ENCODE data around the gene DQX1.
"Not testable (repeated sequence)": the region's sequence is repeated elsewhere in the genome, so short reads cannot be mapped to it uniquely, and the experiment has no call there.

The DQX1 gene

DNA sequence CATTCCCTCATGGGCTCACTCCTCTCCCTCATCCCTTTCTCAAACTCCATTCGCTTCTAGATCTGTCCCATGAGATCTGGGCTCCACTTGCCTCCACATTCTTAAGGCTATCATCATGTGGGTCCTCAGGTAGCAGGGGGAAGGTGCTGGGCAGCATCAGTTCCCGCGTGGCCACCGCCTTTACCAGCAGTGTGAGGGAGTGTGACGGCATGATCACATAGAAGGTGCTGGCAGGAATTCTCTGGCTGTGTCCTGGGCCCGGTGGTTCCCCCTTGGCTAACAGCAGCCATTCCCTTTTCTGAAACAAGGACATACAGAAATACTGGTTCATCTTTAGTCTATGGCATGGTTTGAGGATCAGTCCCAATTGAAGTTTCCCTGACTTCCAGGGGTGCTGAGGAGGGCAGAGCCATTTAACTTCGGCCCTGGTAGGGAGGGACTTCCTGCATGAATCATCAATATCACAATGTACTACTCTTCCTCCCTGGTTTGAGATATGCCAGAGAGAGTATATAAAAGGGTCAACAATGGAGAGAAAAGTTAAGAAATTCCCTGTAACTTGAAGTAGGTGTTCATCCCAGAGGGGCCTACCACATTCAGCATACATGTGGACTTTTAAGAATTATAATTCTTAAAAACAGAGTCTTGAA is 36.2 kb upstream of the DQX1 start:
- no peaks in the 10 kb centered on the region for H3K36me3 ChIP-seq (ENCODE audit: insufficient read depth, low read length)
- H3K27ac ChIP-seq (ENCODE audit: low read depth, low read length): no peak overlapping the region
- 83% methylated on average over 7 of the region's 7 CpGs for WGBS
- H3K4me3 ChIP-seq (ENCODE audit: low read length): no peak overlapping the region
- no peaks in the 10 kb centered on the region for H3K9me3 ChIP-seq (ENCODE audit: insufficient read depth, low read depth, low read length)
- peaks cover 8% of the 10 kb centered on the region for H3K4me1 ChIP-seq (ENCODE audit: insufficient read depth, low read length)
- H3K27me3 ChIP-seq (ENCODE audit: insufficient read depth, low read length): peaks cover 16% of the 10 kb centered on the region
- no peak overlapping the region for H3K9ac ChIP-seq (ENCODE audit: low read depth, low read length)

DNA sequence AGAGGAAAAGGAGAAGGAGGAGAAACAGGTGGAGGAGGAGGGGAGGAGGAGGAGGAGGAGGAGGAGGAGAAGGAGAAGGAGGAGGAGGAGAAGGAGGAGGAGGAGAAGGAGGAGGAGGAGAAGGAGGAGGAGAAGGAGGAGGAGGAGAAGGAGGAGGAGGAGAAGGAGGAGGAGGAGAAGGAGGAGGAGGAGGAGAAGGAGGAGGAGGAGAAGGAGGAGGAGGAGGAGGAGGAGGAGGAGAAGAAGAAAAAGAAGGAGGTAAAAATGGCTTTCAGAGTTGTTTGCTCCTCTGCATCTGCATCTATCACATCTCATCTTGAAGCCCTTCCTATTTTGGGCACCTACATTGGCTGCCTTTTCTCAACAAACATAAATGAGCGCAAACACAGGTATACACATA is 35.0 kb upstream of the DQX1 start:
- not testable (repeated sequence) for H3K36me3 ChIP-seq (ENCODE audit: insufficient read depth, low read length); H3K4me3 ChIP-seq (ENCODE audit: low read length); H3K9ac ChIP-seq (ENCODE audit: low read depth, low read length); H3K9me3 ChIP-seq (ENCODE audit: insufficient read depth, low read depth, low read length); H3K4me1 ChIP-seq (ENCODE audit: insufficient read depth, low read length); H3K27ac ChIP-seq (ENCODE audit: low read depth, low read length)
- H3K27me3 ChIP-seq (ENCODE audit: insufficient read depth, low read length): peaks cover 18% of the 10 kb centered on the region
- 94% methylated on average over 1 of the region's 1 CpG for WGBS

DNA sequence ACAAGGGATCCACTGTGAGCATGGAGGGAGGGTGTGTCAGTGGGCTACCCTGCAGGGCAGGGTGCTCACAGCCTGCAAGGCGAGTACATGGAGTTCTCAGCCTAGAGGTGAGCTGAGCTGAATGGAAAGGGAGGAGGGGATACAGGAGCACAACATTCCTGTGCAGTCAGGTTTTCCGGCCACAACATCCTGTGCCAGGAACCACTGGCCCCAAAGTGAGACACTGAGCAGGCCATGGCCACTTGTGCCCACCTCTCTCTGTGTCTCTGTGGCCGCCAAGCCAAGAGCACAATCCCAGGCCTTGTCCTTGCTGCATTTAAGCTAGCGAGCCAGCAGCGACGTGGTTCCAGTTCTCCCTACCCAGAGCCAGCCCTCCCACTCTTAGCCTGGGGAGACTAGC is 34.6 kb upstream of the DQX1 start:
- peaks cover 8% of the 10 kb centered on the region for H3K4me1 ChIP-seq (ENCODE audit: insufficient read depth, low read length)
- no peaks in the 10 kb centered on the region for H3K9me3 ChIP-seq (ENCODE audit: insufficient read depth, low read depth, low read length)
- no peak overlapping the region for H3K9ac ChIP-seq (ENCODE audit: low read depth, low read length)
- H3K4me3 ChIP-seq (ENCODE audit: low read length): no peak overlapping the region
- H3K36me3 ChIP-seq (ENCODE audit: insufficient read depth, low read length): no peaks in the 10 kb centered on the region
- no peak overlapping the region for H3K27ac ChIP-seq (ENCODE audit: low read depth, low read length)
- WGBS: 60% methylated on average over 6 of the region's 6 CpGs
- peaks cover 22% of the 10 kb centered on the region for H3K27me3 ChIP-seq (ENCODE audit: insufficient read depth, low read length)

DNA sequence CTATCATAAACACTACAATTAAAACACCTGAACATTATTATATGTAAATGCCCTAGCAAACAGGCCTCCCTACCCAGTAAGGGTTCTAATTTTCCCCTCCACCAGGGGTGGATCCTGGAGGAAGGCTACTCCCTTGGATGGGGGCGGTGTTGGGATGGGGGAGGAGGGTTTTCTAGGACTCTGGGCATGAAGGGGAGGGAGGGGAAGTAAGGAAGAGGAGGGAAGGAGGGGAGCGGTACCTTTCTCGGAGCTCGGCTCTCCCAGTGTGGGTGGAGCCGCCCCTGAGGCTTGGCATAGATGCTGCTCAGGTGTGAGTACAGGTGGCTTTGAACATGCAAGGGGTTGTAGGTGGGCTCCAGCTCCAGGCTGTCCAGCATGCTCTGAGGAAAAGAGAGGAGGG is 33.9 kb upstream of the DQX1 start:
- WGBS: 35% methylated on average over 5 of the region's 5 CpGs

DNA sequence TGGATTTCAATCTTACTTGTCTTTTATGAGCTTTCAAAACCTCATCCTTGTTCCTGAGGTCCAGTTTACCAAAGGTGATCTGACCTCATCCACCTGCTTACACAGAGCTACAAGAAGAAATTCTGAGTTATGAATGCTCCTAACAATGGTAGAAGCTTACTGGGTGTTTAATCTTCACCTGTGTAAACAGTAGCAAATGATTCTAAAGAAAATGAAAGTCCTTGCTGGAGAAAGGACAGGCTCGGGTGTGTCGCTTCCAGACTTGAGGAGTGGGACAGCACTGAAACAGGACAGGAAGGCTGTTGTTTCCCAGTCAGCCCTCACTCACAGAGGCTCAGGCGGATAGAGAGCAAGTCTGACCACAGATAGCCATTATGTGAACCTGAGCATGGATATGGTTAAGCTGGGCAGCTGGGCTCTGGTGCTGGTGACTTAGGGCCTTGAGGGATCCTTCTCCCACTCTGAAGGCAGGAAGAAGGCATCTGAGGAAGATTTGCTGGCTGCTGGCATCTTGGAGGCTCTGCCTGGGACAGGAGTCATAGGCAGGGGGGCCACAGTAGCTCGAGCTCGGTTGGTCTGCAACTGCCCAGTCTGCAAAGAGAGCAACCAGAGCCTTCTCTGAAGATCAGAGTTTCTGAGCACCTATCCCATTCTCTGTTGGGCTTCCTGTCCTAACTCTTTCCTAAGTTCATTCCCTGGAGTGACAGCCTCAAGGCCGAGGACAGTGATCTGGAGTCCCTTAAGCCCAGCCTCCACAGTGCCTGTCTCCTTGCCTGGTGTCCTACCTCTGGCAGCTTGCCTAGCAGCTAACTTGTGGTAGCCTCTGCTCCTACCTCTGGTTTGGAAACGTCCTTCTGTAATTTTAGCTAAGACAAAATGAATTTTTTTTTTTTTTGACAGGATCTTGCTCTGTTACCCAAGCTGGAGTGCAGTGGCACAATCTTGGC is 32.5 kb upstream of the DQX1 start:
- Histone ChIP-seq H3K36me3 (ENCODE audit: insufficient read depth, low read length) (no peaks in the 10 kb centered on the region), H3K9me3 (ENCODE audit: insufficient read depth, low read depth, low read length) (no peaks in the 10 kb centered on the region), H3K27me3 (ENCODE audit: insufficient read depth, low read length) (peaks cover 31% of the 10 kb centered on the region), H3K4me1 (ENCODE audit: insufficient read depth, low read length) (peaks cover 8% of the 10 kb centered on the region), H3K9ac (ENCODE audit: low read depth, low read length) (no peak overlapping the region), H3K4me3 (ENCODE audit: low read length) (no peak overlapping the region), H3K27ac (ENCODE audit: low read depth, low read length) (no peak overlapping the region)
- WGBS: 85% methylated on average over 7 of the region's 7 CpGs

More for the DNA sequence above, 33.9 kb upstream of the DQX1 start:
- Histone ChIP-seq H3K27ac (ENCODE audit: low read depth, low read length) (no peak overlapping the region), H3K36me3 (ENCODE audit: insufficient read depth, low read length) (no peaks in the 10 kb centered on the region), H3K4me3 (ENCODE audit: low read length) (no peak overlapping the region), H3K9ac (ENCODE audit: low read depth, low read length) (no peak overlapping the region), H3K4me1 (ENCODE audit: insufficient read depth, low read length) (peaks cover 8% of the 10 kb centered on the region), H3K9me3 (ENCODE audit: insufficient read depth, low read depth, low read length) (no peaks in the 10 kb centered on the region), H3K27me3 (ENCODE audit: insufficient read depth, low read length) (peaks cover 29% of the 10 kb centered on the region)

DNA sequence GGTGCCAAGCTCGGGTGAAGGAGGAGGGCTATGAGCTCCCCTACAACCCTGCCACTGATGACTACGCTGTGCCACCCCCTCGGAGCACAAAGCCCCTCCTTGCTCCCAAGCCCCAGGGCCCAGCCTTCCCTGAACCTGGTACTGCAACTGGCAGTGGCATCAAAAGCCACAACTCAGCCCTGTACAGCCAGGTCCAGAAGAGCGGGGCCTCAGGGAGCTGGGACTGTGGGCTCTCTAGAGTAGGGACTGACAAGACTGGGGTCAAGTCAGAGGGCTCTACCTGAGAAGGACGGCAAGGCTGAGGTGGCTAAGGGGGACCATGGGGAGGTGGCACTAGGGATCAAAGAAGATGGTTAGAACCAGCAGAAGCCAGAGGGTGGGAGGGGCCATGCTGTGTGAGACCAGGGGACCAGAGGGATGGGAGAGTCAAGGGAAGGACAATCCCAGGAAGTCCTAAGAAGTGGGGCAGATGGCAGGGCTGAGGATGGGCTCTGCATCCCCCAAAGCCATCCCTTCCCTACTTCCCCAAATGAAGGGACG is 30.9 kb upstream of the DQX1 start:
- 87% methylated on average over 6 of the region's 6 CpGs for WGBS
- peaks cover 46% of the 10 kb centered on the region for H3K27me3 ChIP-seq (ENCODE audit: insufficient read depth, low read length)
- H3K4me1 ChIP-seq (ENCODE audit: insufficient read depth, low read length): peaks cover 17% of the 10 kb centered on the region
- H3K36me3 ChIP-seq (ENCODE audit: insufficient read depth, low read length): no peaks in the 10 kb centered on the region
- no peak overlapping the region for H3K4me3 ChIP-seq (ENCODE audit: low read length)
- H3K27ac ChIP-seq (ENCODE audit: low read depth, low read length): no peak overlapping the region
- H3K9me3 ChIP-seq (ENCODE audit: insufficient read depth, low read depth, low read length): no peaks in the 10 kb centered on the region
- H3K9ac ChIP-seq (ENCODE audit: low read depth, low read length): no peak overlapping the region

DNA sequence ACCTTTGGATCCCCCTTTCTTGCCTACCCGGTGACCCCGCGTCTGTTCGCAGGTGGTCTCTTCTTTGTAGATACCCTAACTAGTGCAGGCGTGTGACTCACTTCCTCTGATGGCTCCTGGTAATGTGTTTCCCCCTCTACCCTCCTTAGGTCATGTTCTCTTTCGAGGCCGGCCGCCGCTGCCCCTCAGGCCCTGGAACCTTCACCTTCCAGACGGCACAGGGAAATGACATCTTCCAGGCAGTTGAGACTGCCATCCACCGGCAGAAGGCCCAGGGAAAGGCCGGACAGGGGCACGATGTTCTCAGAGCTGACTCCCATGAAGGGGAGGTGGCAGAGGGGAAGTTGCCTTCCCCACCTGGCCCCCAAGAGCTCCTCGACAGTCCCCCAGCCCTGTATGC is 30.1 kb upstream of the DQX1 start:
- H3K9ac ChIP-seq (ENCODE audit: low read depth, low read length): no peak overlapping the region
- no peak overlapping the region for H3K4me3 ChIP-seq (ENCODE audit: low read length)
- H3K27ac ChIP-seq (ENCODE audit: low read depth, low read length): no peak overlapping the region
- WGBS: 80% methylated on average over 14 of the region's 14 CpGs
- no peaks in the 10 kb centered on the region for H3K9me3 ChIP-seq (ENCODE audit: insufficient read depth, low read depth, low read length)
- peaks cover 39% of the 10 kb centered on the region for H3K27me3 ChIP-seq (ENCODE audit: insufficient read depth, low read length)
- H3K4me1 ChIP-seq (ENCODE audit: insufficient read depth, low read length): peaks cover 17% of the 10 kb centered on the region
- H3K36me3 ChIP-seq (ENCODE audit: insufficient read depth, low read length): no peaks in the 10 kb centered on the region

DNA sequence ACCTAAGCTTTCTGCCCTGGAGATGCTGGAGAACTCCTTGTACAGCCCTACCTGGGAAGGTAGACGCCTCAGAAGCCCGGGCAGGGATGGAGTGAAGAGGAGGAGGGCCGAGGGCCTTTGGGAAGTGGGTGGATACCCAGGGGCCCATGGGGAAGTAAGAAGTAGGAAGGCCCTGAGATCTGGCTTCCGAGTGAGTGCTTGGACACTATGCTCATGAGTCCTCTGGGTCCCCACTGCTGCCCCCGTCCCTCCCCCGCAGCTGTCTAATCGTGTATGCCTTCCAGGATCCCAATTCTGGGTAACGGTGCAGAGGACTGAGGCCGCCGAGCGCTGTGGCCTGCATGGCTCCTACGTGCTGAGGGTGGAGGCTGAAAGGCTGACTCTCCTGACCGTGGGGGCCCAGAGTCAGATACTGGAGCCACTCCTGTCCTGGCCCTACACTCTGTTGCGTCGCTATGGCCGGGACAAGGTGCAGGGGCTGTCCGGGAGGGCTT is 29.6 kb upstream of the DQX1 start:
- Histone ChIP-seq H3K4me1 (ENCODE audit: insufficient read depth, low read length) (peaks cover 17% of the 10 kb centered on the region), H3K27ac (ENCODE audit: low read depth, low read length) (no peak overlapping the region), H3K36me3 (ENCODE audit: insufficient read depth, low read length) (no peaks in the 10 kb centered on the region), H3K27me3 (ENCODE audit: insufficient read depth, low read length) (peaks cover 39% of the 10 kb centered on the region), H3K4me3 (ENCODE audit: low read length) (peak overlapping the region; percentile 95), H3K9me3 (ENCODE audit: insufficient read depth, low read depth, low read length) (no peaks in the 10 kb centered on the region), H3K9ac (ENCODE audit: low read depth, low read length) (peak overlapping the region; percentile 59; the same call in 1 of the 2 replicates)
- 56% methylated on average over 17 of the region's 17 CpGs for WGBS

DNA sequence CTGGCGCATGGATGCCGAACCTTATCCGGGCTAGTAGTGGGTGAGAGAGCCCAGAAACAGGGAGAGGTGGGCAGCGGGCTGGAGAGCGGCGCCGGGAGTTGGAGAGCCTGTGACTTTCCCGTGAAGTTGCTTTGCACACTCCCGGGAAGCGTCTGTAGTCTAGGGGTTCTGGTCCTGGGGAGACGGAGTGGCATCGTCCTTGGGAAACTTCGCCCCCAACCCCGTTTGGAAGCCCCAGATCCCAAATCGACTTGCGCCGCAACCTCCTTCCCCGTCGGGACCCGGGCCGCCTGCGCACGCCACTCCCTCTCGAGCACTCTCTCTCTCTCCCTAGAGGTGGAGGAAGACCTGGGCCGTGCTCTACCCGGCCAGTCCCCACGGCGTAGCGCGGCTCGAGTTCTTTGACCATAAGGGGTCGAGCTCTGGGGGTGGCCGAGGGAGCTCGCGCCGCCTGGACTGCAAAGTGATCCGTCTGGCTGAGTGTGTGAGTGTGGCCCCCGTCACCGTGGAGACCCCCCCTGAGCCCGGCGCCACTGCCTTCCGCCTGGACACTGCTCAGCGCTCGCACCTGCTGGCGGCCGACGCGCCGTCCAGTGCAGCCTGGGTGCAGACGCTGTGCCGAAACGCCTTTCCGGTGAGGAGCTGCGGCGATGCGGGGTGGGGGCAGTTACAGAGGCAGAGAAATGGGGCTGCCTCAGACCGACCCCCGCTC is 28.9 kb upstream of the DQX1 start:
- whole genome bisulfite sequencing: 1% methylated on average over 58 of the region's 58 CpGs
- Histone ChIP-seq H3K36me3 (ENCODE audit: insufficient read depth, low read length) (no peaks in the 10 kb centered on the region), H3K4me1 (ENCODE audit: insufficient read depth, low read length) (peaks cover 16% of the 10 kb centered on the region), H3K27me3 (ENCODE audit: insufficient read depth, low read length) (peaks cover 43% of the 10 kb centered on the region), H3K4me3 (ENCODE audit: low read length) (peak overlapping the region; percentile 95), H3K27ac (ENCODE audit: low read depth, low read length) (peak overlapping the region; percentile 17; the same call in 1 of the 2 replicates), H3K9ac (ENCODE audit: low read depth, low read length) (peak overlapping the region; percentile 59), H3K9me3 (ENCODE audit: insufficient read depth, low read depth, low read length) (no peaks in the 10 kb centered on the region)

DNA sequence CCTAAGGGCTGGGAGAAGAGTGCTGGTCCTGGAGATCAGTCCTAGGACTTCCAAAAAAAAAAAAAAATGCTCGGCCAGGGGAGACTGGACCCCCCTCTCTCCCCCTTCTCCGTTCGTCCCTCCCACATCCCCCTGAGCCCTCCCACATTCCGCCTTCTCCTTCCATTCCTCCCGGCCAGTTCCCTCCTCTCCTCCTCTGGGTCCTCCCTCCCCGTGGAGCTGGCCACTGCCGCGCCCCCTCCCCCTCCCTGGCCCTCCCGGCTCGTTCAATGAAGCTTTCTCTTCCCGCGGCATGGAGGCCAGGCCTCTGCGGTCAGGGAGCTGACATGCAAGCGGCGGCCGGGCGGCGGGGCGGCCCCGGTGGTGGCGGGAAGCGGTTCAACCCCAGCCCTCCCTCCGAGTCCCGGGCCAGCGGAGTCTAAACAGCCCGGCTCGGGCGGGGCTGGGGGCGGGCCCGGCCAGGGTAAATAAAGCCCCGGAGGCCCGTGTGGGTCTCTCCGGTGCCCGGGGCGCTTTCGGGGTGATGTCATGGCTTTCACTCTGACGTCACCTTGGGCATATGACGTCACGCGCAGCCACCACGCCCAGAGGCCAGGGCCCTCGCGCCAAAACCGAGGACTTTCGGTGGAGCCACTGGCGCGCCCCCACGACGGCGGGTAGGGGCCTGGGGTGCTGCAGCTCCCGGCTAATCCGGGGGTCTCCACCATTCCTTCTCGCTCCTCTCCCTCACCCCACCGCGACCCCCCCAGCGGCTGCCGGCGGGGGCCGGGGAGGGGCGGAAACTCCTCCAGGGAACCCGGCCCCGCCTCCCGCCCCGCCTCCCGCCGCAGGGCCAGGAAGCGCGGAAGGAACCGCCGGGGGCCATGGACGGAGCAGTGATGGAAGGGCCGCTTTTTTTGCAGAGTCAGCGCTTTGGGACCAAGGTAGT is 28.1 kb upstream of the DQX1 start, which contains the start of the genes DOK1 and LOXL3:
DOK1 (plus strand) TSS at position 829 of the 928 bp plus-strand sequence; CDS start at position 864, 35 bp downstream.
LOXL3 (minus strand) TSS at position 51 of the 928 bp plus-strand sequence. CDS start 1,308 bp downstream, outside the sequence.
- no peaks in the 10 kb centered on the region for H3K9me3 ChIP-seq (ENCODE audit: insufficient read depth, low read depth, low read length)
- H3K36me3 ChIP-seq (ENCODE audit: insufficient read depth, low read length): no peaks in the 10 kb centered on the region
- H3K4me3 ChIP-seq (ENCODE audit: low read length): peak within 1 kb of the TSS; percentile 95
- H3K4me1 ChIP-seq (ENCODE audit: insufficient read depth, low read length): peaks cover 14% of the 10 kb centered on the region; the same call in 1 of the 2 replicates
- H3K27me3 ChIP-seq (ENCODE audit: insufficient read depth, low read length): peaks cover 51% of the 10 kb centered on the region
- H3K27ac ChIP-seq (ENCODE audit: low read depth, low read length): peak within 1 kb of the TSS; percentile 95; the same call in 1 of the 2 replicates
- under 1% methylated on average over 73 of the region's 73 CpGs for WGBS
- H3K9ac ChIP-seq (ENCODE audit: low read depth, low read length): peak within 1 kb of the TSS; percentile 59

Measured in HUES64 (cell line).